ENCODE results near the gene PTPRG.

DNA sequence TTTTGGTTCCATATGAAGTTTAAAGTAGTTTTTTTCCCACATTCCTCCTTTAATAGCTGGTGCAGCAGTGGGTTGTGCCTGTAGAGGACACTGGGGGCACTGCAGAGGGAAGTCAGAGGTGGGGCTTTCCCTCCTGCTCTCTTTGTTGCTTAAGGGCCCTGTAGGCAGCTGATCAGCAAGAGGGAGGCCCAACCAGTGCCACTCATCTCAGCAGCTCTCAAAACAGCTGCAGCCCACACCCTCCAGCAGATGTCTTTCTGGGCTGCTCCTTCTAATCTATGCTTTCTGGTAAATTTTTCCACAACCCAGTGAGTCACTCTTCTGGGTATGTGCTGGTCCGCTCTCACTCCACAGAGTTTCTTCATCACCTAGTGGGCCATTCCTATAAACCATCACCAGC, 548.2 kb downstream of the PTPRG start:
- TF ChIP-seq, protein P1, sequence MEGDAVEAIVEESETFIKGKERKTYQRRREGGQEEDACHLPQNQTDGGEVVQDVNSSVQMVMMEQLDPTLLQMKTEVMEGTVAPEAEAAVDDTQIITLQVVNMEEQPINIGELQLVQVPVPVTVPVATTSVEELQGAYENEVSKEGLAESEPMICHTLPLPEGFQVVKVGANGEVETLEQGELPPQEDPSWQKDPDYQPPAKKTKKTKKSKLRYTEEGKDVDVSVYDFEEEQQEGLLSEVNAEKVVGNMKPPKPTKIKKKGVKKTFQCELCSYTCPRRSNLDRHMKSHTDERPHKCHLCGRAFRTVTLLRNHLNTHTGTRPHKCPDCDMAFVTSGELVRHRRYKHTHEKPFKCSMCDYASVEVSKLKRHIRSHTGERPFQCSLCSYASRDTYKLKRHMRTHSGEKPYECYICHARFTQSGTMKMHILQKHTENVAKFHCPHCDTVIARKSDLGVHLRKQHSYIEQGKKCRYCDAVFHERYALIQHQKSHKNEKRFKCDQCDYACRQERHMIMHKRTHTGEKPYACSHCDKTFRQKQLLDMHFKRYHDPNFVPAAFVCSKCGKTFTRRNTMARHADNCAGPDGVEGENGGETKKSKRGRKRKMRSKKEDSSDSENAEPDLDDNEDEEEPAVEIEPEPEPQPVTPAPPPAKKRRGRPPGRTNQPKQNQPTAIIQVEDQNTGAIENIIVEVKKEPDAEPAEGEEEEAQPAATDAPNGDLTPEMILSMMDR (IDR thresholded peaks at IDR 0.05 in 2 of 3, conservative IDR thresholded peaks at IDR 0.05 in 1 of 3; ENCODE audit: borderline replicate concordance in 1 of 3, insufficient read depth in 1 of 3, low read depth in 2 of 3, low read length in 2 of 3), result peak in 2 of 3 experiments; percentile 22 to 29; a peak in 3 of 6 replicates
- TF ChIP-seq POLR2A (IDR thresholded peaks at IDR 0.05; ENCODE audit: borderline replicate concordance, extremely low read depth, insufficient read depth, insufficient read length) (no peak), SP1 (IDR thresholded peaks at IDR 0.05; ENCODE audit: low read depth) (no peak), YY1 (IDR thresholded peaks at IDR 0.05; ENCODE audit: extremely low read depth, insufficient replicate concordance, low read depth, low read length) (no peak), EZH2 (IDR thresholded peaks at IDR 0.05) (no peak), EZH2phosphoT487 (IDR thresholded peaks at IDR 0.05; ENCODE audit: borderline replicate concordance) (no peak), SIN3A (IDR thresholded peaks at IDR 0.05; ENCODE audit: low read depth) (no peak), POLR2AphosphoS5 (IDR thresholded peaks at IDR 0.05; ENCODE audit: low read depth, low read length) (no peak), CEBPB (IDR thresholded peaks at IDR 0.05; ENCODE audit: low read depth) (no peak), FOSL1 (IDR thresholded peaks at IDR 0.05; ENCODE audit: low read depth) (no peak)
- TF ChIP-seq, protein P2, sequence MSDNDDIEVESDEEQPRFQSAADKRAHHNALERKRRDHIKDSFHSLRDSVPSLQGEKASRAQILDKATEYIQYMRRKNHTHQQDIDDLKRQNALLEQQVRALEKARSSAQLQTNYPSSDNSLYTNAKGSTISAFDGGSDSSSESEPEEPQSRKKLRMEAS (IDR thresholded peaks at IDR 0.05), result no peak
- TF ChIP-seq, protein P3, sequence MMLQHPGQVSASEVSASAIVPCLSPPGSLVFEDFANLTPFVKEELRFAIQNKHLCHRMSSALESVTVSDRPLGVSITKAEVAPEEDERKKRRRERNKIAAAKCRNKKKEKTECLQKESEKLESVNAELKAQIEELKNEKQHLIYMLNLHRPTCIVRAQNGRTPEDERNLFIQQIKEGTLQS (IDR thresholded peaks at IDR 0.05), result no peak
- TF ChIP-seq, protein P4, sequence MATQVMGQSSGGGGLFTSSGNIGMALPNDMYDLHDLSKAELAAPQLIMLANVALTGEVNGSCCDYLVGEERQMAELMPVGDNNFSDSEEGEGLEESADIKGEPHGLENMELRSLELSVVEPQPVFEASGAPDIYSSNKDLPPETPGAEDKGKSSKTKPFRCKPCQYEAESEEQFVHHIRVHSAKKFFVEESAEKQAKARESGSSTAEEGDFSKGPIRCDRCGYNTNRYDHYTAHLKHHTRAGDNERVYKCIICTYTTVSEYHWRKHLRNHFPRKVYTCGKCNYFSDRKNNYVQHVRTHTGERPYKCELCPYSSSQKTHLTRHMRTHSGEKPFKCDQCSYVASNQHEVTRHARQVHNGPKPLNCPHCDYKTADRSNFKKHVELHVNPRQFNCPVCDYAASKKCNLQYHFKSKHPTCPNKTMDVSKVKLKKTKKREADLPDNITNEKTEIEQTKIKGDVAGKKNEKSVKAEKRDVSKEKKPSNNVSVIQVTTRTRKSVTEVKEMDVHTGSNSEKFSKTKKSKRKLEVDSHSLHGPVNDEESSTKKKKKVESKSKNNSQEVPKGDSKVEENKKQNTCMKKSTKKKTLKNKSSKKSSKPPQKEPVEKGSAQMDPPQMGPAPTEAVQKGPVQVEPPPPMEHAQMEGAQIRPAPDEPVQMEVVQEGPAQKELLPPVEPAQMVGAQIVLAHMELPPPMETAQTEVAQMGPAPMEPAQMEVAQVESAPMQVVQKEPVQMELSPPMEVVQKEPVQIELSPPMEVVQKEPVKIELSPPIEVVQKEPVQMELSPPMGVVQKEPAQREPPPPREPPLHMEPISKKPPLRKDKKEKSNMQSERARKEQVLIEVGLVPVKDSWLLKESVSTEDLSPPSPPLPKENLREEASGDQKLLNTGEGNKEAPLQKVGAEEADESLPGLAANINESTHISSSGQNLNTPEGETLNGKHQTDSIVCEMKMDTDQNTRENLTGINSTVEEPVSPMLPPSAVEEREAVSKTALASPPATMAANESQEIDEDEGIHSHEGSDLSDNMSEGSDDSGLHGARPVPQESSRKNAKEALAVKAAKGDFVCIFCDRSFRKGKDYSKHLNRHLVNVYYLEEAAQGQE (IDR thresholded peaks at IDR 0.05; ENCODE audit: low read depth), result no peak
